K562 (cell line): Measurements from ENCODE around the gene TENT4B. TPM values are rescaled to one million over a fixed set of nuclear protein-coding genes. Genes with fewer than 3 reads are reported as not detected.
A peak's percentile ranks its signal among the peaks of the same experiment; 100 is the strongest.

ENCODE experiments used
- ATAC-seq: fragments of 200-7000 bp; cut with Tn5 transposase; 3 replicates; pipeline ENCODE4 v1.9.1; 2020; ENCODE audit warnings: moderate library complexity
- BruUV-seq: library from RNA; stranded (reverse); fragments of 400-500 nt; replicated peaks from 2 replicates; lab custom pipeline; 2021; lab: Mats Ljungman, UMichigan
- CTCF ChIA-PET: fragments of 300-600 bp; formaldehyde crosslinking; extraction: SDS; loops from one replicate; lab custom pipeline; 2021; ENCODE audit warnings: low intra/inter-chr PET ratio; lab: Yijun Ruan, JAX
- POLR2A ChIA-PET: fragments of 300-600, 350-650 bp; sonication (Branson Sonifier 250); formaldehyde crosslinking; extraction: SDS; loops from one replicate; lab custom pipeline; 2021; ENCODE audit warnings: antibody characterized with exemption, inconsistent platforms; lab: Yijun Ruan, JAX
- DNase-seq, 4 experiments: peaks; one replicate each; pipeline versions ENCODE4 v3.0.0 to v3.0.0-alpha.2; 2011 to 2018; ENCODE audit warnings: low spot score in 3 of 4, mixed read lengths in 3 of 4; ENCODE audit errors: extremely low read depth in 1 of 4
- FAIRE-seq: peaks from 2 replicates; lab custom pipeline; 2011; peaks lifted over from hg19 to GRCh38; lab: Jason Lieb, UNC
- H2AFZ ChIP-seq: 2 replicates; pipeline ENCODE4 v1.6.0; 2011; ENCODE audit warnings: low read depth, low read length, control low read depth, inconsistent platforms
- H3K27ac ChIP-seq: fragments of 200-600 bp; 3 replicates; pipeline ENCODE4 v1.8.0; 2011; ENCODE audit warnings: low read depth, mild to moderate bottlenecking, control low read depth, inconsistent platforms, low read length, moderate library complexity, mixed read lengths; ENCODE audit errors: extremely low read depth
- H3K27me3 ChIP-seq, 2 experiments: fragments of 300-600 bp in 1 of 2; 2 replicates in 1 of 2; 3 replicates in 1 of 2; pipeline versions ENCODE4 v1.6.0 to v1.8.0; 2011; ENCODE audit warnings: inconsistent platforms in 2 of 2, low read length in 2 of 2, mild to moderate bottlenecking in 1 of 2, mixed read lengths in 1 of 2, moderate library complexity in 1 of 2; ENCODE audit not compliant: control insufficient read depth in 2 of 2, insufficient read depth in 2 of 2
- H3K36me3 ChIP-seq: fragments of 300-600 bp; 3 replicates; pipeline ENCODE4 v1.8.0; 2011; ENCODE audit warnings: mild to moderate bottlenecking, low read length, inconsistent platforms; ENCODE audit not compliant: control insufficient read depth, insufficient read depth
- H3K4me1 ChIP-seq, 2 experiments: fragments of 200-600 bp in 1 of 2; replicated peaks in 1 of 2; 2 replicates in 1 of 2; 3 replicates in 1 of 2; pipeline versions ENCODE4 v1.5.1 to v1.8.0; 2011; ENCODE audit warnings: inconsistent platforms in 2 of 2, low read length in 2 of 2, mild to moderate bottlenecking in 1 of 2, mixed read lengths in 1 of 2, moderate library complexity in 1 of 2; ENCODE audit not compliant: control insufficient read depth in 2 of 2, insufficient read depth in 2 of 2
- H3K4me2 ChIP-seq: 2 replicates; pipeline ENCODE4 v1.6.1; 2011; ENCODE audit warnings: low read length, control low read depth, inconsistent platforms, mixed read lengths; ENCODE audit not compliant: insufficient read depth
- H3K4me3 ChIP-seq: fragments of 200-600 bp; sonication (generic), shearing (Covaris generic); 2 replicates; pipeline ENCODE4 v1.5.1; 2016; ENCODE audit warnings: control low read depth, inconsistent platforms
- H3K79me2 ChIP-seq: fragments of 200-600 bp; 3 replicates; pipeline ENCODE4 v1.8.0; 2011; ENCODE audit warnings: low read length, inconsistent platforms; ENCODE audit not compliant: control insufficient read depth, insufficient read depth
- H3K9ac ChIP-seq, 2 experiments: 2 replicates each; pipeline versions ENCODE4 v1.6.0 to v1.6.1; 2011; ENCODE audit warnings: low read depth in 2 of 2, low read length in 2 of 2, control low read depth in 1 of 2, inconsistent platforms in 1 of 2, mild to moderate bottlenecking in 1 of 2, mixed read lengths in 1 of 2; ENCODE audit not compliant: insufficient read depth in 1 of 2
- H3K9me1 ChIP-seq: one replicate; pipeline ENCODE4 v1.6.0; 2011; ENCODE audit warnings: inconsistent platforms, mild to moderate bottlenecking, low read length, moderate library complexity; ENCODE audit not compliant: control insufficient read depth, insufficient read depth
- H3K9me3 ChIP-seq: replicated peaks from 2 replicates; pipeline ENCODE4 v1.5.1; 2011; ENCODE audit warnings: low read depth, low read length, inconsistent platforms; ENCODE audit not compliant: control insufficient read depth, insufficient read depth
- H4K20me1 ChIP-seq: replicated peaks from 2 replicates; pipeline ENCODE4 v1.6.1; 2011; ENCODE audit warnings: low read length, inconsistent platforms, mixed read lengths; ENCODE audit not compliant: control insufficient read depth, insufficient read depth
- CEBPG ChIP-seq, 3 experiments: fragments of 200-800 bp in 1 of 3; sonication (Bioruptor generic) in 1 of 3; sonication (generic) in 1 of 3; formaldehyde crosslinking in 1 of 3; IDR thresholded peaks in 2 of 3; conservative IDR thresholded peaks in 1 of 3; 2 replicates each; pipeline versions ENCODE4 v1.6.1 to v1.8.0; 2016 to 2022; ENCODE audit warnings: missing compliant biosample characterization in 2 of 3, missing genetic modification characterization in 2 of 3, mild to moderate bottlenecking in 1 of 3, missing genetic modification reagents in 1 of 3
- NFXL1 ChIP-seq: fragments of 450-650 bp; formaldehyde crosslinking; IDR thresholded peaks from 2 replicates; pipeline ENCODE4 v1.4.0; 2021; ENCODE audit warnings: mild to moderate bottlenecking
- RFX5 ChIP-seq: IDR thresholded peaks from 2 replicates; pipeline ENCODE4 v1.6.1; 2011; ENCODE audit warnings: low read depth, mild to moderate bottlenecking, improper control_type of control experiment, low read length
- TRIM24 ChIP-seq, 2 experiments: fragments of 450-650 bp; IDR thresholded peaks; 2 replicates each; pipeline ENCODE4 v1.6.1; 2016
- ZNF707 ChIP-seq: fragments of 250-450 bp; sonication (Bioruptor Pico); conservative IDR thresholded peaks from 2 replicates; pipeline ENCODE4 v1.8.0; 2022; ENCODE audit warnings: inconsistent platforms, mild to moderate bottlenecking, moderate library complexity
- WGBS: fragments of 100-300 bp; shearing (Covaris generic); methylation state at CpG from one replicate; pipeline ENCODE4 v1.1.6; 2016; ENCODE audit warnings: low coverage, mixed read lengths; ENCODE audit not compliant: insufficient coverage; ENCODE audit errors: missing lambda C conversion rate; 5-methylcytosine and 5-hydroxymethylcytosine counted together
- in situ Hi-C: fragments of 300-500 bp; cut with MboI; formaldehyde crosslinking; loops from 4 replicates; pipeline ENCODE4 v1.15.0; 2018; ENCODE audit warnings: inconsistent platforms, mixed read lengths
- intact Hi-C: fragments of 100-400 bp; cut with micrococcal nuclease; formaldehyde crosslinking; loops from 2 replicates; pipeline ENCODE4 v1.14.2; 2022
- polyA plus RNA-seq, 8 experiments: library from polyadenylated mRNA; depleted of rRNA in 4 of 8; stranded (reverse) in 5 of 8; unstranded in 3 of 8; fragments of >200 nt; fragmentation: Nextera tagmentation in 2 of 8; fragmentation: Illumina TruSeq in 1 of 8; extraction: Ambion mirVana in 2 of 8; extraction: Trizol in 1 of 8; gene quantifications; 2 replicates each; pipeline versions ENCODE4 v1.2.1 to v1.2.3, GENCODE V29; 2011 to 2014; ENCODE audit warnings: inconsistent platforms in 1 of 8, missing spikeins in 1 of 8
- total RNA-seq, 7 experiments: library from RNA; depleted of rRNA in 6 of 7; stranded (reverse); fragments of >200 nt in 6 of 7; fragmentation: Illumina TruSeq in 2 of 7; extraction: Trizol in 2 of 7; gene quantifications; 2 replicates each; pipeline versions ENCODE4 v1.2.1 to v1.2.3, GENCODE V29; 2011 to 2021; ENCODE audit warnings: low replicate concordance in 1 of 7
- TF ChIP-seq, protein P1 (sequence below): sonication (generic); formaldehyde crosslinking; IDR thresholded peaks from 2 replicates; pipeline ENCODE4 v1.8.0; 2022; ENCODE audit warnings: mild to moderate bottlenecking, missing genetic modification reagents

The TENT4B gene
- total and polyA plus RNA-seq, 9 of the 15 experiments (the other 6 are each of a cell fraction or from before 2014, with no cell fraction given): 5.2 to 8.4 (median 7.0) TPM

DNA sequence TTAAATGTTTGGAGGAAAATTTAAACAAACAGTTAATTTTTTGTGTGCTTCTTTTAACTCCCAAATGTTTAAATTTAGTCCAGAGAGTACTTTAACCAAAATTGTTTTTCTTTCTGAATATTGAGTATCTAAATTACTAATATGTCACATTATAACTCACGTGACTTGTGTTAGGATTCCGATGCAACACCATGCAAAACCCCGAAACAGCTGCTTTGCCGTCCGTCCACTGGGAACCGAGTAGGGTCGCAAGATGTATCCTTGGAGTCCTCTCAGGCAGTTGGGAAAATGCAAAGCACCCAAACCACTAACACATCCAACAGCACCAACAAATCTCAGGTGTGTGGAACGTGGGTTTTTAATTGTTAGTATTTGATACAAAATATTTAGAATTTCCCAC is 74.6 kb downstream of the TENT4B start:
- Histone ChIP-seq H3K4me3 (no peak overlapping the region), H3K9ac (no peak overlapping the region), H3K27ac (peak overlapping the region; percentile 67; the same call in 1 of the 3 replicates), H2AFZ (no peak overlapping the region), H3K79me2 (no peaks in the 10 kb centered on the region), H3K4me2 (no peak overlapping the region), H4K20me1 (no peaks in the 10 kb centered on the region), H3K27me3 (no peaks in the 10 kb centered on the region), H3K9me3 (no peaks in the 10 kb centered on the region), H3K36me3 (peaks cover 48% of the 10 kb centered on the region; the same call in 2 of the 3 replicates), H3K4me1 (peaks cover 8 to 14% of the 10 kb centered on the region in 2 experiments; a peak in 4 of 5 replicates), H3K9me1 (no peaks in the 10 kb centered on the region)
- CTCF ChIA-PET: no interaction called here
- ATAC-seq (no peak), FAIRE-seq (no peak), DNase-seq (no peak)
- 69% methylated on average over 8 of the region's 8 CpGs for WGBS
- in situ Hi-C loops (no loop called here), intact Hi-C loops (no loop called here)
- TF ChIP-seq, protein P1, sequence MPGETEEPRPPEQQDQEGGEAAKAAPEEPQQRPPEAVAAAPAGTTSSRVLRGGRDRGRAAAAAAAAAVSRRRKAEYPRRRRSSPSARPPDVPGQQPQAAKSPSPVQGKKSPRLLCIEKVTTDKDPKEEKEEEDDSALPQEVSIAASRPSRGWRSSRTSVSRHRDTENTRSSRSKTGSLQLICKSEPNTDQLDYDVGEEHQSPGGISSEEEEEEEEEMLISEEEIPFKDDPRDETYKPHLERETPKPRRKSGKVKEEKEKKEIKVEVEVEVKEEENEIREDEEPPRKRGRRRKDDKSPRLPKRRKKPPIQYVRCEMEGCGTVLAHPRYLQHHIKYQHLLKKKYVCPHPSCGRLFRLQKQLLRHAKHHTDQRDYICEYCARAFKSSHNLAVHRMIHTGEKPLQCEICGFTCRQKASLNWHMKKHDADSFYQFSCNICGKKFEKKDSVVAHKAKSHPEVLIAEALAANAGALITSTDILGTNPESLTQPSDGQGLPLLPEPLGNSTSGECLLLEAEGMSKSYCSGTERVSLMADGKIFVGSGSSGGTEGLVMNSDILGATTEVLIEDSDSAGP (CRISPR knock-in tag): no peak
- peak in 1 of 2 experiments; percentile 44; a peak in 1 of 4 replicates for TF ChIP-seq TRIM24 (IDR thresholded peaks at IDR 0.05)
- no peak for TF ChIP-seq RFX5
- TF ChIP-seq ZNF707 (CRISPR knock-in tag): no peak
- TF ChIP-seq NFXL1 (CRISPR knock-in tag): no peak
- TF ChIP-seq CEBPG (CRISPR knock-in tag; IDR thresholded peaks at IDR 0.05): peak; percentile 64; the same call in 1 of the 2 replicates
- TF ChIP-seq CEBPG (tag; conservative IDR thresholded peaks at IDR 0.05 in 1 of 2, IDR thresholded peaks at IDR 0.05 in 1 of 2): peak in 1 of 2 experiments; percentile 70; a peak in 2 of 4 replicates
- BruUV-seq: no TSS peak
- POLR2A ChIA-PET: interaction anchor here (0.6 kb wide), 1 partner anchor 108 kb away, joined by 3 read pairs; no protein-coding TSS in a partner anchor
